HPDE6-E6E7 (cell line): ENCODE measurements around the gene FMN1.

Experiments used
- DNase-seq: peaks from one replicate; pipeline ENCODE4 v3.0.0; 2011; ENCODE audit warnings: missing footprints; ENCODE audit errors: extremely low spot score

The FMN1 gene

GRCh38 chr15:32722136-32722535 is 472.4 kb downstream of the FMN1 start:
- no peak for DNase-seq

GRCh38 chr15:32721596-32721995 is 472.9 kb downstream of the FMN1 start:
- no peak for DNase-seq

- DNase-seq = no peak
Observed at GRCh38 chr15:32718821-32719716, 475.4 kb downstream of the FMN1 start.

- no peak for DNase-seq
Observed at GRCh38 chr15:32718227-32718820, 476.2 kb downstream of the FMN1 start.

- DNase-seq = no peak
Observed at GRCh38 chr15:32717426-32718226, 476.9 kb downstream of the FMN1 start, which contains the start of gene GREM1. Gene GREM1 (plus strand): TSS chr15:32718004. CDS start chr15:32730691, 12,687 bp downstream.

GRCh38 chr15:32716915-32717425 is 477.5 kb downstream of the FMN1 start:
- DNase-seq = no peak

- DNase-seq = no peak
Observed at GRCh38 chr15:32716216-32716914, 478.1 kb downstream of the FMN1 start.
